HG03108 (cell line): ENCODE measurements around the gene KRTAP9-4.
"Not testable (repeated sequence)": the region's sequence is repeated elsewhere in the genome, so short reads cannot be mapped to it uniquely, and the experiment has no call there.

Experiments
- ATAC-seq: cut with Tn5 transposase; IDR thresholded peaks from one replicate; pipeline ENCODE4 v1.9.1; 2021; ENCODE audit warnings: moderate library complexity; ENCODE audit not compliant: unreplicated experiment

Gene KRTAP9-4

DNA sequence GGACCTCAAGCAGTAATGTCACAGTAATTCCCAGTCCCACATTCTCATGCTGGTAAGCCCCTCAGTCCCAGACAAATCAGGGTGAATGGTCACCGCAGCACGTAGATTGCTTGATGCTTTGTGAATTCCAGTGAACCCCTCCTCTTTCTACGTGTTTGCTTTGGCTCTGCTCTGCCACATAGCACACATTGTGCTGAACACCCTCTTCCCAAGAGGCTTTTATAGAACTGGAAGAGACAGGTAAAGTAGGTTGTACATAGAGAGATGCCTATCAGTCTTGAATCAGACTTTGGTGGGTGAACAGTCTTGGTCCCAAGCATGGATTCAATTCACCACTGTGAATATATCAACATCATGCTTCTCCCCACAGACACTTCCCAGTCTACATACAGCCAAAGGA is 15.1 kb downstream of the KRTAP9-4 start:
- no peak for ATAC-seq

DNA sequence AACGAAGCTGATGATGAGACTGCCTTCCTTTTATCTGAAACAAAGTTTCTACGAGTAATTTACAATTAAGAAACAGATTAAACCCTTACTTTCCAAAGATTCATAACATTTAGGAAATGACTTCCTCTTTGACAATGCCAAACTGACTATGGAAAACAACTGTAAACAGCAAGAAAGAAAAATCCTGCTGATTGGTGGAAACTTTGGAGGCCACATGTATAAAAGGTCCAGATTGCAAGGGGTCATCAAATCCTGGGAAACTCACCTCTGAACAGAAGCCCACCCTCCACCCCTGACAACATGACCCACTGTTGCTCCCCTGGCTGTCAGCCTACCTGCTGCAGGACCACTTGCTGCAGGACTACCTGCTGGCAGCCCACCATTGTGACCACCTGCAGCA is 15.6 kb downstream of the KRTAP9-4 start, which contains the start of gene KRTAP9-6:
TSS of gene KRTAP9-6 (plus strand) at position 301 of the 400 bp plus-strand sequence. CDS start at position 301, 0 bp downstream.
- ATAC-seq: no peak

DNA sequence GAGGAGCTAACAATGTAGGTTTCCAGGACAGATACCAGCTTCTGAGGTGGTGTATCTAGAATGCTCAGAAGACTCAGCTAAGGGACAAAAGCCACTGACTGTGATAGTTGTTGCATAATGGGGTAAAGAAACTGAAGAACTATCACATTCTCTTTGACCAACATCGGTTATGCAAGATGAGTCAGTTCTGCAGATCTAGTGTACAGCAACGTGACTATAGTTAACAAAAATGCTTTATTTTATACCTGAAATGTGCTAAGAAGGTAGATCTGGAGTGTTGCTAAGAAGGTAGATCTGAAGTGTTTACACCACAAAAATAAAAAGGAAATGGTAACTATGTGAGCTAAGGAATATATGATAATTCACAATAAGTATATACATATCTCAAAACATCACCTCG is 18.2 kb downstream of the KRTAP9-4 start:
- ATAC-seq: no peak

DNA sequence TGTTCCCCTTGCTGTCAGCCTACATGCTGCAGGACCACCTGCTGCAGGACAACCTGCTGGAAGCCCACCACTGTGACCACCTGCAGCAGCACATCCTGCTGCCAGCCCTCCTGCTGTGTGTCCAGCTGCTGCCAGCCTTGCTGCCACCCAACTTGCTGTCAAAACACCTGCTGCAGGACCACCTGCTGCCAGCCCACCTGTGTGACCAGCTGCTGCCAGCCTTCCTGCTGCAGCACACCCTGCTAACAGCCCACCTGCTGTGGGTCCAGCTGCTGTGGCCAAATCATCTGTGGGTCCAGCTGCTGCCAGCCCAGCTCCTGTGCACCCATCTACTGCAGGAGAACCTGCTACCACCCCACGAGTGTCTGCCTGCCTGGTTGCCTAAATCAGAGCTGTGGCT is 21.8 kb downstream of the KRTAP9-4 start:
- not testable (repeated sequence) for ATAC-seq

DNA sequence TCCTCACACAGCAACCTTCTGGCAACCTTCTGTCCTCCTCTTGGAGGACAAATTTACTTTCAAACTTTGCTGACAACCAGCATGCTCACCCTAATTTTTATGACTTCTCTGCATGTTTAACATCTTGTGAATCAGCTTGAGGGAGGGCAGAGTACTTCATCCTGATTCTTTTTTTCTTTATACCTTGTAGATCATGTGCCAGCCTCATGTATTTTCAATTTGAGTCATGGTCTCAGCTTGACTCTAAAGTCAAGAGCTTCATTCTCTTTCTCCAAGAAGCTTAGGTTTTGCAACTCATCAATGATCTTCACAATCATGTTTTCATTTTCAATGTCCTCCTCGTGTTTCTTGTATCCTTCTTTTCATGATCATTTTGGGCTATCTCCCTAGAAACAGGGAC is 22.4 kb downstream of the KRTAP9-4 start:
- no peak for ATAC-seq

DNA sequence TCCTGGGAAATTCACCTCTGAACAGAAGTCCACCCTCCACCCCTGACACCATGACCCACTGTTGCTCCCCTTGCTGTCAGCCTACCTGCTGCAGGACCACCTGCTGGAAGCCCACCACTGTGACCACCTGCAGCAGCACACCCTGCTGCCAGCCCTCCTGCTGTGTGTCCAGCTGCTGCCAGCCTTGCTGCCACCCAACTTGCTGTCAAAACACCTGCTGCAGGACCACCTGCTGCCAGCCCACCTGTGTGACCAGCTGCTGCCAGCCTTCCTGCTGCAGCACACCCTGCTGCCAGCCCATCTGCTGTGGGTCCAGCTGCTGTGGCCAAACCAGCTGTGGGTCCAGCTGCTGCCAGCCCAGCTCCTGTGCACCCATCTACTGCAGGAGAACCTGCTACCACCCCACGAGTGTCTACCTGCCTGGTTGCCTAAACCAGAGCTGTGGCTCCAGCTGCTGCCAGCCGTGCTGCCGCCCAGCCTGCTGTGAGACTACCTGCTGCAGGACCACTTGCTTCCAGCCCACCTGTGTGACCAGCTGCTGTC is 26.2 kb downstream of the KRTAP9-4 start, which contains the start of gene KRTAP9-7:
TSS of gene KRTAP9-7 (plus strand) at position 51 of the 543 bp plus-strand sequence. CDS start at position 51, 0 bp downstream.
- not testable (repeated sequence) for ATAC-seq

DNA sequence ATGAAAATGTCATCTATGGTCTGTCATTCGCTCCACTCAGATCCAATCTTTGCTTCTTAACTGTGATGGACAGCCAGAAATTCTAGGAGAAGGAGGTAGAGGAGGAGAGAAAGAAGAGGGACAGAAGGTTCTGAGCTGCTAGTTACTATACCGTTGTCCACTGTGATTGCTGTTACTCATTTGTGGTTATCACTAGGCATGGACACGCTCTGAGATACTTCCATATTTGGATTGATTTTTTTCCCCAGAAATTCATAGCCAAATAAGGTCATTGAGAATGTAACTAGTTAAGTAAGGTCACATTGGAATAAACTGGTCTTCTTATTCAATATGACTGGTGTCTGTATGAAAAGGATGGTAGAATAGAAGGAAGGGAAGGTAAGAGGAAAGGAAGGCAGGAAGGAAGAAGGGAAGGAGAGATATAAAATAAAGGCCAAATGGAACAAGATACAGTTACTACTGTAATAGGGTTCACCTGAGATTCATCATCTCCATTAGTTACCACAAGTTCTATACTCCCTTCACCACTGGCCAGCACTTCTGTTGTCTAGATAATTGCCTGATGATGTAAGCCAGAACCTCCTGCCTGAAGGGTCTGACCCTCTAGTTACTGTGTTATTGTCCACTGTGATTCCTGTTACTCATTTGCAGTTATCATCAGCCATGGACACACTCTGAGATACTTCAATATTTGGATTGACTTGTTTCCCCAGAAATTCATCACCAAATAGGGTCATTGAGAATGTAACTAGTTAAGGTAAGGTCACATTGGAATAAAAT is 28.9 kb downstream of the KRTAP9-4 start:
- no peak for ATAC-seq

DNA sequence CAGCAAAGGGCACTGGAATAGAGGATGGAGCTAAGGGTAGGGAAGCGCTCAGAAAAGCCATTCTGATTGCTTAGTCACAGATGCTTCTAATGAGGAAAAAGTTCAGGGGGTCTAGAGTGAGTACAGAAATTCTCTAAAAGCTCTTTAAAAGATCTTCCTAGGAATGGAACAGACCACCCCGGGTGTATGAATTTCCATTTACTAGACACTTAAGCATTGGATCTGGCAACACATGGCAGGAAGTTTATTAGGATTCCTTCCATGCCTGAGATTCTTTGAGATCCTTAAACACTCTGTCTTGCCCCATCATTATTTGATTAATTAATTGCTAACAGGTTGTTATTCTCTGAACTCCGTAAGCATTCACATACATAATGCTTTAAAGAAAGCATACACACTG is 34.6 kb downstream of the KRTAP9-4 start:
- no peak for ATAC-seq

DNA sequence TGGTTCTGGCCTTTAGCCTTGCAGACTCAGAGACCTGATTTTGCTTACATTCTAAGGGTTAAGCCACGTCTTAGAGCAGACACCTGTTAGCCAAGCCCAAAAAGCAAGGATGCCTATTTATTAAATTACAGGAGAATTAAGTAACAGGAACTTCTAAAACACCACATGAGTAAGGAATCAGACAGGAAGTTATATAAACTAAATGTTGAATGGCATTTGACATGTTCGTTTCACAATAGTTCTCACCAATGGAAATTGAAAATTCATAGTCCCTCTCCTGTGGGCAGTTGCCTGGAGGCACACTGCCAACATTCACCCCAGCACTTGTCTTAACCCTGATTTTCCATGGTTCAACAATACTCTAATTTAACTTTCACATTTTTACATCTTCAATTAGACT is 35.1 kb downstream of the KRTAP9-4 start:
- ATAC-seq: no peak

DNA sequence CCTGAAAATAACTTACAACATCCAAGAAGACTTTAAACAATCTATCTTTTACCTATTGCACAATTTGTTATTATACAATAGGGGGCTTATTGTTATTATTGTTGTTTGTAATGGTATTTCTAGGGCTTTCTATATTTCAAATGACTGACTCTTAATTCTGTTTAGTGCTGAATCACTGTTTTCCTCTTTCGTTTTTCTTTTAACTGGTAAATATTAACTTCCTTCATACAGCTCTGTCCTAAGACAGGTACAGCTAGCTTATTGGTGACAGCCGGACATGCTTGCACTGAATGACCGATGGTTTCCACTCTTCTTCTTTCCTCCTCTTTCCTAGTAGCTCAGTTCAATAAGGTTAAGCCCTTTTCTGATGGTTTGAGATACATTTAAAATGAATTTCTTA is 37.6 kb downstream of the KRTAP9-4 start:
- no peak for ATAC-seq

DNA sequence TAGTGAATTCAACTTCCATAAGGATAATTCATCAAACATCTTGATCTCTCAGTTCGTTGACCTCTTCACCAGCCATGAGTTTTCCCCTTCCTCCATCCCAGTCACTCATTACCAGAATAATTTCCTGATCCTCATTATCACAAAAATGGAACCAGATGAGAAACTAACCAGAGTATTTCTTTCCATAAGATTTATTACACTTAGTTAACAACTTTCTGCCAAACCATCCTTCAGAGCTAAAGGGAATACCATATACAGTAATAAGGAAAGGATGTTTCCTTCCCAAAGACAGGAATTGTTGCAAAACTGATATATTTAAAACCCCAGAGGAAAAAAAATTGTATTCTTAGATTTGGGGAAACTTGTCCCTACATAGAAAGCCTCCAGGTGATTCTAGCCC is 44.5 kb downstream of the KRTAP9-4 start:
- no peak for ATAC-seq

DNA sequence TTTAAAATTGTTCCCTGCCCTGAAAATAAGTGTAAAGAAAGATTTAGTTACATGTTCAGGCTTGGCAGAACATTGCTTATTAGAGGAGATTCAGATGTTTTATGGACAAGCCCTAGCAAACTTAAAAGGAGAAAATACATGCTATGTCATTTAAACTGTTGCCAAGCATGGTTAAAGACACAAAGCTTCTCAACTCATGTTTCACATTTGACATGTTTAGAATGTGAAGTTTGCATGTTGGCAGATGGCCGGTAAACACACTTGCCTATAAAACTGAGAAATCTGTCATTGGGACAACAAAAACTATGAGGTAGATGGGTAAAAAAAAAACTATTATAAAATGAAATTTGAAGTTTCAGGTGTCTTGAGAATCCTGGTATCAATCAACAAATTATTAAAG is 47.4 kb downstream of the KRTAP9-4 start:
- ATAC-seq: no peak

DNA sequence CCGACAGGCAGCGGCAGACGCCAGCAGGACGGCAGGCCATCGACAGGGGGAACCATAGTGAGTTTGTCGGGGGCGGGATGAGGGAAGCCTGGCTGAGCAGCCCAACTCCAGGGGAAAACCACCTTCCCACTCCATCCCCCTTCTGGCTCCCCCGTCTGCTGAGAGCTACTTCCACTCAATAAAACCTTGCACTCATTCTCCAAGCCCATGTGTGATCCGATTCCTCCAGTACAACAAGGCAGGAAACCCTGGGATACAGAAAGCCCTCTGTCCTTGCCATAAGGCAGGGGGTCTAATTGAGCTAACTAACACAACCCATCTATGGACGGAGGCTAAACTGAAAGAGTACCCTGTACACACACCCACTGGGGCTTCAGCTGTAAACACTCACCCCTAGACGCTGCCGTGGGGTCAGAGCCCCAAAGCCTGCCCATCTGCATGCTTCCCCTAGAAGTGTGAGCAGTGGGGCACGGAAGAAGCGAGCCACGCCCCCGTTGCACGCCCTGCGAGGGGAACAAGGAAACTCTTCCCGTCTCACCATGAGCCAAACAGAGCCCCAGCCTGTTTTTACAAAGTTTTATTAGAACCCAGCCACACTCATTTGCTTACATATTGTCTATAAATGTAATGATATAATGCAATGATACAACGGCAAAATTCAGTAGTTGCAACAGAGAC is 49.1 kb downstream of the KRTAP9-4 start:
- no peak for ATAC-seq
